GM19238 (cell line): ENCODE measurements around the gene CORO2B.
A peak's percentile ranks its signal among the peaks of the same experiment; 100 is the strongest.
"Not testable (repeated sequence)": the region's sequence is repeated elsewhere in the genome, so short reads cannot be mapped to it uniquely, and the experiment has no call there.

Source experiments
- DNase-seq: peaks from one replicate; pipeline ENCODE4 v3.0.0; 2011; ENCODE audit warnings: low spot score; ENCODE audit not compliant: insufficient read length

CORO2B gene

GRCh38 chr15:68668926-68669600, 90.3 kb downstream of the CORO2B start:
- DNase-seq = no peak

GRCh38 chr15:68672251-68672650, 93.5 kb downstream of the CORO2B start:
- DNase-seq = no peak

GRCh38 chr15:68672781-68673205, 94.0 kb downstream of the CORO2B start:
- DNase-seq = no peak

GRCh38 chr15:68674975-68675374, 96.2 kb downstream of the CORO2B start:
- peak; percentile 18 for DNase-seq

GRCh38 chr15:68676011-68676605, 97.3 kb downstream of the CORO2B start:
- no peak for DNase-seq

- DNase-seq = no peak
Observed at GRCh38 chr15:68676926-68677325, 98.1 kb downstream of the CORO2B start.

- no peak for DNase-seq
Observed at GRCh38 chr15:68677996-68678395, 99.2 kb downstream of the CORO2B start.

GRCh38 chr15:68678746-68679145, 100.0 kb downstream of the CORO2B start:
- no peak for DNase-seq

- no peak for DNase-seq
Observed at GRCh38 chr15:68679161-68679560, 100.4 kb downstream of the CORO2B start.

- DNase-seq = no peak
Observed at GRCh38 chr15:68679961-68680371, 101.2 kb downstream of the CORO2B start.

- not testable (repeated sequence) for DNase-seq
Observed at GRCh38 chr15:68680756-68681155, 102.0 kb downstream of the CORO2B start.

- no peak for DNase-seq
Observed at GRCh38 chr15:68681836-68682235, 103.0 kb downstream of the CORO2B start.

GRCh38 chr15:68682330-68682729, 103.5 kb downstream of the CORO2B start:
- no peak for DNase-seq

GRCh38 chr15:68683026-68683425, 104.2 kb downstream of the CORO2B start:
- DNase-seq = no peak

GRCh38 chr15:68683551-68683950, 104.8 kb downstream of the CORO2B start:
- no peak for DNase-seq

- no peak for DNase-seq
Observed at GRCh38 chr15:68684476-68684875, 105.7 kb downstream of the CORO2B start.

GRCh38 chr15:68687136-68687735, 108.4 kb downstream of the CORO2B start:
- no peak for DNase-seq

GRCh38 chr15:68691705-68692104, 112.9 kb downstream of the CORO2B start:
- no peak for DNase-seq

GRCh38 chr15:68693071-68693470, 114.3 kb downstream of the CORO2B start:
- DNase-seq = no peak

- no peak for DNase-seq
Observed at GRCh38 chr15:68694111-68694510, 115.3 kb downstream of the CORO2B start.

- DNase-seq = no peak
Observed at GRCh38 chr15:68695061-68695595, 116.3 kb downstream of the CORO2B start.
